HEK293 (cell line): ENCODE measurements around the gene SFTPD.

Experiments
- CTCF ChIA-PET: fragments of 350-600 bp; formaldehyde crosslinking; extraction: SDS; loops from one replicate; lab custom pipeline; 2021; ENCODE audit warnings: antibody characterized with exemption; lab: Yijun Ruan, JAX
- POLR2A ChIA-PET: fragments of 300-600 bp; formaldehyde crosslinking; extraction: SDS; loops from one replicate; lab custom pipeline; 2020; ENCODE audit warnings: antibody characterized with exemption, inconsistent platforms; lab: Yijun Ruan, JAX
- H3K27ac ChIP-seq: fragments of 200-500 bp; sonication (Bioruptor generic); 2 replicates; pipeline ENCODE4 v1.5.1; 2014; ENCODE audit warnings: low read depth, low read length, control low read depth, inconsistent platforms; ENCODE audit errors: extremely low read depth
- H3K36me3 ChIP-seq, 2 experiments: fragments of 200-500 bp in 1 of 2; sonication (Bioruptor generic) in 1 of 2; 1 replicate in 1 of 2; 2 replicates in 1 of 2; pipeline ENCODE4 v1.5.1; 2014 to 2017; ENCODE audit warnings: inconsistent platforms in 2 of 2, low read length in 2 of 2; ENCODE audit not compliant: control insufficient read depth in 2 of 2, insufficient read depth in 1 of 2
- H3K4me1 ChIP-seq: fragments of 200-500 bp; sonication (Bioruptor generic); 2 replicates; pipeline ENCODE4 v1.5.1; 2014; ENCODE audit warnings: mild to moderate bottlenecking, low read length, inconsistent platforms; ENCODE audit not compliant: control insufficient read depth, insufficient read depth
- H3K4me3 ChIP-seq: 2 replicates; pipeline ENCODE4 v1.5.1; 2011; ENCODE audit warnings: low read depth, mild to moderate bottlenecking, control low read depth, low read length, moderate library complexity
- H3K9me3 ChIP-seq: fragments of 200-500 bp; sonication (Bioruptor generic); 2 replicates; pipeline ENCODE4 v1.5.1; 2014; ENCODE audit warnings: low read depth, low read length, inconsistent platforms; ENCODE audit not compliant: control insufficient read depth, insufficient read depth
- FEZF1 ChIP-seq: fragments of 450-650 bp; formaldehyde crosslinking; IDR thresholded peaks from 2 replicates; pipeline ENCODE4 v1.5.1; 2016; ENCODE audit warnings: missing biosample characterization, missing genetic modification characterization
- GLIS1 ChIP-seq: fragments of 450-650 bp; formaldehyde crosslinking; IDR thresholded peaks from 2 replicates; pipeline ENCODE4 v1.5.1; 2016; ENCODE audit warnings: missing biosample characterization, missing genetic modification characterization
- HIC1 ChIP-seq: fragments of 450-650 bp; formaldehyde crosslinking; IDR thresholded peaks from 2 replicates; pipeline ENCODE4 v1.5.1; 2016; ENCODE audit warnings: missing biosample characterization, missing genetic modification characterization
- SETDB1 ChIP-seq: IDR thresholded peaks from one replicate; pipeline ENCODE4 v1.6.1; 2017; ENCODE audit warnings: mild to moderate bottlenecking, low read length, moderate library complexity, mixed read lengths; ENCODE audit not compliant: insufficient read length
- ZBTB1 ChIP-seq: fragments of 450-650 bp; formaldehyde crosslinking; IDR thresholded peaks from 2 replicates; pipeline ENCODE4 v1.5.1; 2016; ENCODE audit warnings: missing biosample characterization, missing genetic modification characterization
- ZBTB44 ChIP-seq: fragments of 450-650 bp; IDR thresholded peaks from 2 replicates; pipeline ENCODE4 v1.5.1; 2018; ENCODE audit warnings: missing biosample characterization, mild to moderate bottlenecking, missing genetic modification characterization
- ZNF10 ChIP-seq: fragments of 450-650 bp; formaldehyde crosslinking; IDR thresholded peaks from 2 replicates; pipeline ENCODE4 v1.5.1; 2017; ENCODE audit warnings: missing biosample characterization, missing genetic modification characterization
- ZNF175 ChIP-seq: fragments of 450-650 bp; formaldehyde crosslinking; IDR thresholded peaks from 2 replicates; pipeline ENCODE4 v1.5.1; 2016; ENCODE audit warnings: missing biosample characterization, missing genetic modification characterization
- ZNF221 ChIP-seq: fragments of 450-650 bp; formaldehyde crosslinking; IDR thresholded peaks from 2 replicates; pipeline ENCODE4 v1.5.1; 2017; ENCODE audit warnings: missing biosample characterization, missing genetic modification characterization, borderline replicate concordance
- ZNF433 ChIP-seq: fragments of 450-650 bp; formaldehyde crosslinking; IDR thresholded peaks from 2 replicates; pipeline ENCODE4 v1.5.1; 2016; ENCODE audit warnings: missing biosample characterization, missing genetic modification characterization, low read depth
- ZNF48 ChIP-seq: fragments of 450-650 bp; formaldehyde crosslinking; IDR thresholded peaks from 2 replicates; pipeline ENCODE4 v1.5.1; 2016; ENCODE audit warnings: missing biosample characterization, missing genetic modification characterization
- ZNF677 ChIP-seq: fragments of 450-650 bp; IDR thresholded peaks from 2 replicates; pipeline ENCODE4 v1.5.0; 2018; ENCODE audit warnings: missing biosample characterization, mild to moderate bottlenecking, missing genetic modification characterization, moderate library complexity
- ZNF830 ChIP-seq: fragments of 450-650 bp; IDR thresholded peaks from 2 replicates; pipeline ENCODE4 v1.5.0; 2018; ENCODE audit warnings: missing biosample characterization, missing genetic modification characterization, low read depth, mild to moderate bottlenecking, moderate library complexity
- ZNF837 ChIP-seq: fragments of 450-650 bp; formaldehyde crosslinking; IDR thresholded peaks from 2 replicates; pipeline ENCODE4 v1.5.1; 2016; ENCODE audit warnings: missing biosample characterization, missing genetic modification characterization
- TF ChIP-seq, protein P1 (sequence below): fragments of 450-650 bp; formaldehyde crosslinking; IDR thresholded peaks from 2 replicates; pipeline ENCODE4 v1.5.1; 2016; ENCODE audit warnings: missing biosample characterization, missing genetic modification characterization, low read depth
- TF ChIP-seq, protein P2 (sequence below): fragments of 450-650 bp; formaldehyde crosslinking; IDR thresholded peaks from 2 replicates; pipeline ENCODE4 v1.5.1; 2016; ENCODE audit warnings: missing biosample characterization, missing genetic modification characterization, borderline replicate concordance
- TF ChIP-seq, protein P3 (sequence below): fragments of 450-650 bp; formaldehyde crosslinking; IDR thresholded peaks from 2 replicates; pipeline ENCODE4 v1.5.1; 2016; ENCODE audit warnings: missing biosample characterization, missing genetic modification characterization
- TF ChIP-seq, protein P4 (sequence below): fragments of 450-650 bp; formaldehyde crosslinking; IDR thresholded peaks from 2 replicates; pipeline ENCODE4 v1.5.1; 2016; ENCODE audit warnings: missing biosample characterization, missing genetic modification characterization

The SFTPD gene

GRCh38 chr10:79936625-79937615 is 12.0 kb downstream of the SFTPD start:
- no peaks in the 10 kb centered on the region for H3K36me3 ChIP-seq
- TF ChIP-seq ZNF837 (tag by site-specific recombination), result no peak
- TF ChIP-seq SETDB1, result no peak
- TF ChIP-seq ZNF433 (tag by site-specific recombination), result no peak
- TF ChIP-seq HIC1 (tag by site-specific recombination), result no peak
- TF ChIP-seq ZNF221 (tag by site-specific recombination), result no peak
- no peaks in the 10 kb centered on the region for H3K4me1 ChIP-seq
- H3K9me3 ChIP-seq, result no peaks in the 10 kb centered on the region
- no peak overlapping the region for H3K27ac ChIP-seq
- ChIA-PET POLR2A (no interaction called here), CTCF (interaction anchor here (0.7 to 1.2 kb wide), 2 partner anchors 8 to 310 kb away, joined by 3 read pairs; no protein-coding TSS in a partner anchor)
- H3K4me3 ChIP-seq, result no peak overlapping the region

DNA sequence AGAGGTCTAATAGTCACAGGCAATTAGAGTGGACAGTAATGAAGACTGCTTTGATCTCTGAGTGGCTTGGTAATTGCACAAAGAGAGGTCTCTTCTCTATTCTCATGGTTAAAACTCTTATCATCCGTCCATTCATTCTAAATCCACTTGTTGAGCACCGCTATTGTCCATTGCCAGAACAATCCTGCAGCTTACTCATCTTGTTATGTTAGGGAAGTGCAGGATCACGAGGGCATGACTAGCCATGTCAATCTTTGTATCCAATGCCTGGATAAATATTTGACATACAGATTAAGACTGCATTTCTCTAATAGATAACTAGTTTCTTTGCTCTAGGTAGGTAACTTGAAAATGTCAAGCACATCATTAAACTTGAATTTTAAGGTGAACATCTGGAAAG is 14.9 kb downstream of the SFTPD start:
- Histone ChIP-seq H3K4me3 (no peak overlapping the region), H3K27ac (no peak overlapping the region), H3K4me1 (no peaks in the 10 kb centered on the region), H3K36me3 (no peaks in the 10 kb centered on the region), H3K9me3 (no peaks in the 10 kb centered on the region)
- TF ChIP-seq ZNF175 (tag by site-specific recombination), result no peak
- TF ChIP-seq GLIS1 (tag by site-specific recombination), result no peak
- no peak for TF ChIP-seq ZBTB1 (tag by site-specific recombination)
- TF ChIP-seq ZBTB44 (tag by site-specific recombination), result no peak
- TF ChIP-seq ZNF677, result no peak
- TF ChIP-seq ZNF221 (tag by site-specific recombination), result no peak
- POLR2A ChIA-PET, result no interaction called here
- CTCF ChIA-PET, result no interaction called here

GRCh38 chr10:79932841-79933379 is 16.0 kb downstream of the SFTPD start:
- no peak overlapping the region for H3K4me3 ChIP-seq
- ChIA-PET CTCF (interaction anchor here (1.1 kb wide), 1 partner anchor 14 kb away, joined by 3 read pairs; no protein-coding TSS in a partner anchor), POLR2A (no interaction called here)
- no peaks in the 10 kb centered on the region for H3K4me1 ChIP-seq
- H3K36me3 ChIP-seq, result no peaks in the 10 kb centered on the region
- no peaks in the 10 kb centered on the region for H3K9me3 ChIP-seq
- H3K27ac ChIP-seq, result no peak overlapping the region
- no peak for TF ChIP-seq ZNF10
- TF ChIP-seq, protein P1, sequence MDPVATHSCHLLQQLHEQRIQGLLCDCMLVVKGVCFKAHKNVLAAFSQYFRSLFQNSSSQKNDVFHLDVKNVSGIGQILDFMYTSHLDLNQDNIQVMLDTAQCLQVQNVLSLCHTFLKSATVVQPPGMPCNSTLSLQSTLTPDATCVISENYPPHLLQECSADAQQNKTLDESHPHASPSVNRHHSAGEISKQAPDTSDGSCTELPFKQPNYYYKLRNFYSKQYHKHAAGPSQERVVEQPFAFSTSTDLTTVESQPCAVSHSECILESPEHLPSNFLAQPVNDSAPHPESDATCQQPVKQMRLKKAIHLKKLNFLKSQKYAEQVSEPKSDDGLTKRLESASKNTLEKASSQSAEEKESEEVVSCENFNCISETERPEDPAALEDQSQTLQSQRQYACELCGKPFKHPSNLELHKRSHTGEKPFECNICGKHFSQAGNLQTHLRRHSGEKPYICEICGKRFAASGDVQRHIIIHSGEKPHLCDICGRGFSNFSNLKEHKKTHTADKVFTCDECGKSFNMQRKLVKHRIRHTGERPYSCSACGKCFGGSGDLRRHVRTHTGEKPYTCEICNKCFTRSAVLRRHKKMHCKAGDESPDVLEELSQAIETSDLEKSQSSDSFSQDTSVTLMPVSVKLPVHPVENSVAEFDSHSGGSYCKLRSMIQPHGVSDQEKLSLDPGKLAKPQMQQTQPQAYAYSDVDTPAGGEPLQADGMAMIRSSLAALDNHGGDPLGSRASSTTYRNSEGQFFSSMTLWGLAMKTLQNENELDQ (tag by site-specific recombination), result no peak
- TF ChIP-seq, protein P2, sequence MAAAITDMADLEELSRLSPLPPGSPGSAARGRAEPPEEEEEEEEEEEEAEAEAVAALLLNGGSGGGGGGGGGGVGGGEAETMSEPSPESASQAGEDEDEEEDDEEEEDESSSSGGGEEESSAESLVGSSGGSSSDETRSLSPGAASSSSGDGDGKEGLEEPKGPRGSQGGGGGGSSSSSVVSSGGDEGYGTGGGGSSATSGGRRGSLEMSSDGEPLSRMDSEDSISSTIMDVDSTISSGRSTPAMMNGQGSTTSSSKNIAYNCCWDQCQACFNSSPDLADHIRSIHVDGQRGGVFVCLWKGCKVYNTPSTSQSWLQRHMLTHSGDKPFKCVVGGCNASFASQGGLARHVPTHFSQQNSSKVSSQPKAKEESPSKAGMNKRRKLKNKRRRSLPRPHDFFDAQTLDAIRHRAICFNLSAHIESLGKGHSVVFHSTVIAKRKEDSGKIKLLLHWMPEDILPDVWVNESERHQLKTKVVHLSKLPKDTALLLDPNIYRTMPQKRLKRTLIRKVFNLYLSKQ (tag by site-specific recombination), result no peak
- TF ChIP-seq, protein P3, sequence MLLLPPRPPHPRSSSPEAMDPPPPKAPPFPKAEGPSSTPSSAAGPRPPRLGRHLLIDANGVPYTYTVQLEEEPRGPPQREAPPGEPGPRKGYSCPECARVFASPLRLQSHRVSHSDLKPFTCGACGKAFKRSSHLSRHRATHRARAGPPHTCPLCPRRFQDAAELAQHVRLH (tag by site-specific recombination), result no peak
- TF ChIP-seq, protein P4, sequence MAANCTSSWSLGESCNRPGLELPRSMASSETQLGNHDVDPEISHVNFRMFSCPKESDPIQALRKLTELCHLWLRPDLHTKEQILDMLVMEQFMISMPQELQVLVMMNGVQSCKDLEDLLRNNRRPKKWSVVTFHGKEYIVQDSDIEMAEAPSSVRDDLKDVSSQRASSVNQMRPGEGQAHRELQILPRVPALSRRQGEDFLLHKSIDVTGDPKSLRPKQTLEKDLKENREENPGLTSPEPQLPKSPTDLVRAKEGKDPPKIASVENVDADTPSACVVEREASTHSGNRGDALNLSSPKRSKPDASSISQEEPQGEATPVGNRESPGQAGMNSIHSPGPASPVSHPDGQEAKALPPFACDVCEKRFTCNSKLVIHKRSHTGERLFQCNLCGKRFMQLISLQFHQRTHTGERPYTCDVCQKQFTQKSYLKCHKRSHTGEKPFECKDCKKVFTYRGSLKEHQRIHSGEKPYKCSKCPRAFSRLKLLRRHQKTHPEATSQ (tag by site-specific recombination), result no peak
- no peak for TF ChIP-seq ZNF830 (tag by site-specific recombination)
- TF ChIP-seq ZNF48, result no peak
- TF ChIP-seq FEZF1 (tag by site-specific recombination), result no peak
